DMS53 treated with DMSO at 0.1 percent for 48 hours (cell line): ENCODE results near the gene HSPG2.

Experiments
- DNase-seq: peaks from one replicate; lab custom pipeline; 2025; ENCODE audit not compliant: unreplicated experiment; lab: John Stamatoyannopoulos, UW

HSPG2 gene

DNA sequence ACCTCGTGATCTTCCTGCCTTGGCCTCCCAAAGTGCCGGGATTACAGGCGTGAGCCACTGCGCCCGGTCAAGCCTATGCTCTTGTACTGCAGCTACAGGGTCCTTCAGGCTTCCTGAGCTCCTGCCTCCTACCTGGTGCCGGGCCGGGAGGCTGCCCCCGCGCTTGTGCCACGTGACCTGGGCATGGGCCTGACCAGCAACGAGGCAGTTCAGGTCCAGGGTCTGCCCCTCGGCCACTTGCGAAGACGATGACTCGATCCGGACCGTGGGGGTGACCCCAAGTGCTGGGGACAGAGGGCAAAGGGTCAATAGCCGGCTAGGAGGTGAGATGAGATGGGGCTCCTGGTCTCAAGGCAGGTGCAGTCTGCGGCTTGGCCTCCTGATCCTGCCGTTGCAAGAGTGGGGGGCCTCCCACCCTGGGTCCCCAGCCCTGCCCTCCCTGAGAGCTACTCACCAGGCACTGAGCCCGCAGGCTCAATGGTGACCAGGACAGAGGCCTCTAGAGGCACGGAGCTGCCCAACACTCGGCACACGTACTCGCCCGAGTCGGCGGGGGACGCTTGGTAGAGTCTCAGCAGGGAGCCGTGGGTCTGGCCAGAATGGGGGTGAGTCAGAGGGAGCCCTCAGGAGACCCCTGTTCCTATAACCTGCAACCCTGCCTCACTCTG is 87.1 kb downstream of the HSPG2 start:
- DNase-seq, result no peak

DNA sequence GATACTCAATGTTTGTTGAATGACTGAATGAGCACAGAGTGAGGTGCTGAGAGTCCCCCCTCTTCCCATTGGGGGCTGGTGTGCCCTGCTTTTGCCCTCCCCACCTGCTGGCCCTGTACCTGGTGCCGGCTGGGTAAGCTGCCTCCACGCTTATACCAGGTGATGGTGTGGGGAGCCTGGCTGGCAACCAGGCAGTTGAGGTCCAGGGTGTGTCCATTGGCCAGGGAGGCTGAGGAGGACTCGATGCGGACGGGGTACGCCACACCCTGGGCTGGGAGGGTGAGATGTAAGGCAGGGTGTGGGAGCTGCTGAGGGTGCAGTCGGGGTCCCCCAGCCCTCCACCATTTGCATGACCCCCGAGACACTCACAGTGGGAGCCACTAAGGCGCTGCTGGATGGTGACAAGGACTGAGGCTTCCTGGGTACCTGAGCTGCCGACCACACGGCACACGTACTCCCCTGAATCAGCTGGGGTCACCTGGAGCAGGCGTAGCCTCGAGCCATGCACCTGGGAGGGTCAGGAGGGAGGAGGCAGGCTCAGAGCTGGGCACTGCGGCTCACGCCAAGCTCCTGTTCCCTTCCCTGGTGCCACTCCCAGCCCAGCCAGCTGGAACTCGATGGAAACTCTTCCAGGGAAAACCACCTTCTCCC is 88.5 kb downstream of the HSPG2 start:
- no peak for DNase-seq

DNA sequence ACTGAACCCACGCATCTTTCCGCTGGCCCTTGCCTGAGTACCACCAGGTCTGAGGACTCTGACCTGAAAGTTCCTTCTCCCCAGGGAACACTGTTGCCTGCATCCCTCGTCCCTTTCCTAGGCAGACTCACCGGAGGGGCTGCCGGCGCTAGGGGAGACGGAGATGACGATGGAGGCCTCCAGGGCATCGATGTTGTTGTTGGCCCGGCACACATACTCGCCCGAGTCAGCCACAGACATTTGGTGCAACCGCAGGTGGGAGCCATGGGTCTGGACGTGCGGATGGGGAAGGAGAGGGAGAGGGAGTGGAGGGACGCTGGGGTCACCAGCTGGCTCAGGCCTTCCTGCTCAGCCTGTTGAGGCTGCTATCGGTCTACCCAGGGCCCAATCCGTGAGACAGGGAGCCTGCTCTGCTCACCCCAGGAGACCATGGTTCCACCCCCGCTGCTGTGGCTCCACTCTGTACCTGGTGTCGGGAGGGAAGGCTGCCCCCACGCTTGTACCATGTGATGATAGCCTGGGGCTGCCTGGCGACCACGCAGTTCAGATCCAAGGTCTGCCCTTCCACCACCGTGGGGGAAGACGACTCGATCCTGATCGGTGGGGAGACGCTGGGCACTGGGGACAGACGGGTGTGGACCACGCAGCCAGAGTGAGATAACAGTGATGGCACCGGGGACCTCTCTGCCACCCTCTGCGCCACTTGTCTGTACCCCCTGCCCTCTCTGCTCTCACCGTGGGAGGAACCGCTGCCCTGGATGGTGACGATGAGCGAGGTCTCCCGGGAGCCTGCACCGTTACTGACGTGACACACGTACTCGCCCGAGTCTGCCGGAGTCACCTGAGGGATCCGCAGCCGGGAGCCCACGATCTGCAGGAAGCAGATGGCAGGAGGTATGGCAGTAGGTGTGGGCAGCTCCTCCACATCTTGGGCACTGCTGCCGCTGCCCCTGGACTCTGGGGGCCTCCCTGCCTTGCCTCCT is 89.6 kb downstream of the HSPG2 start:
- DNase-seq, result no peak

DNA sequence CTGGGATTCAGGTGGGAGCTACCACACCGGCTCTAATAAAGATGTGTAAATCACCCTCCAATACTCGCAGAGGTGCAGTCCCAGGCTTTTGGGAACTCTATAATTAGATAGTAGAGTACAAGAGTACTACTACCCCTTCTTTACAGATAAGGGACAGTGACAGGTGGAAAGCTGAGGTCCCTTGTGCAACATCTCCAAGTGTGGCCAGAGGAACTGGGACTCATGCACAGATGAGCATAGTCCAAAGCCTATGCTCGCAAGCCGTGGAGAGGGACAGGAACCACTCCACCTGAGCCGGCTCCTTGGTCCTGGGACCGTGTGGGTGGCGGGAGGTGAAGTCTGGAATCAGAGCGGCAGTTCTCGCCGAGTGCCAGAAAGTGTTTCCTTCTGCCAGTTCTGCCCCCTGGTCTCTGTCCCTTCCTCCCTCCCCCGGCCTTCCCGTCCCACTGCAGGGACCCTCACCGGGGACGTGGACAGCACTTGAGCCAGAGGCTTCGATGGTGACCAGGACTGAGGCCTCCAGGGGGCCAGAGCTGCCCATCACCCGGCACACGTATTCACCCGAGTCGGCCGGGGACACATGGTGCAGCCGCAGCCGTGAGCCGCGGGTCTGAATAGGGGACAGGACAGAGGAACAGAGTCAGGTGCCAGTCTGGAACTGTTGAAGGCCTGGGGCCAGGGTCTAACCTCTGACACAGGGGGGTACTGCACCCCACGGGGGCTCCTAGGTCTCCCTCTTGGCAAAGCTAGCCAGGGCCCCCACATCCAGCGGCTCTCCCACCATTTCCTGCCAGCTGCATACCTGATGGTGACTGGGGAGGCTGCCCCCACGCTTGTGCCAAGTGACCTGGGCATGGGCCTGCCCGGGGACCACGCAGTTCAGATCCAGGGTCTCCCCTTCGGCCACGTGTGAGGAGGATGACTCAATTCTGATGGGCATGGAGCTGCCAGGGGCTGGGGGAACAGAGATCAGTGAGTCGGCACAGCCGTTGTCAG is 91.2 kb downstream of the HSPG2 start:
- DNase-seq, result no peak

DNA sequence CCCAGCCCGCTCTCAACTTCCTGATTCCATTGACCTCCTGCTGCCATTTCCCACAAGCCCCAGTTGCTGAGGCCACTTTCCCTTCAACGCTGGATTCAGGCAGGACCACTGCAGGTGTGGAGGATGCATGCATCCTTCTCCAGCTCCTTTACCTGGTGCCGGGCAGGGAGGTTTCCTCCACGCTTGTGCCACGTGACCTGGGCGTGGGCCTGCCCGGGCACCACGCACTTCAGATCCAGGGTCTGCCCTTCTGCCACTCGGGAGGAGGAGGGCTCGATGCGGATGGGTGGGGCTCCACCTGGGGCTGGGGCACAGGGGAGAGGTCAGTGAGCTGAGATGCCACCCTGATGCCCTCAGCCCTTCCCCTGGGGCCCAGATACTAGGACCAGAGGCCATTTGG is 93.1 kb downstream of the HSPG2 start:
- no peak for DNase-seq

DNA sequence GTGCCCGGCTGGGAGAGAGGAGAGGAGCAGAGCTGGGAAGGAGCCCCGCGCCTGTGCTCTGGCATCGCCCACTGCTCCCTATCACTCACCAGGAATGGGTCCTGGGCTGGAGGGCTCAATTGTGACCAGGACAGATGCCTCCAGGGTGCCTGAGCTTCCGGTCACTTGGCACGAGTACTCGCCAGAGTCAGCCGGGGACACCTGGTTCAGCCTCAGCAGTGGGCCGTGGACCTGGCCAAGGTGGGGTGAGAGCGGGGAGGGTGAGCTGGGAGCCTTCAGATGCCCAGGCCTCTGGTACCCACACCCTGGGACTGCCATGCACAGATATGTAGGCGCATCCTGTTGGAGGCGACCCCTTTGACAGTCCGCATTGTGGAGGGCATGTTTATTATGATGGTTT is 93.9 kb downstream of the HSPG2 start:
- no peak for DNase-seq

DNA sequence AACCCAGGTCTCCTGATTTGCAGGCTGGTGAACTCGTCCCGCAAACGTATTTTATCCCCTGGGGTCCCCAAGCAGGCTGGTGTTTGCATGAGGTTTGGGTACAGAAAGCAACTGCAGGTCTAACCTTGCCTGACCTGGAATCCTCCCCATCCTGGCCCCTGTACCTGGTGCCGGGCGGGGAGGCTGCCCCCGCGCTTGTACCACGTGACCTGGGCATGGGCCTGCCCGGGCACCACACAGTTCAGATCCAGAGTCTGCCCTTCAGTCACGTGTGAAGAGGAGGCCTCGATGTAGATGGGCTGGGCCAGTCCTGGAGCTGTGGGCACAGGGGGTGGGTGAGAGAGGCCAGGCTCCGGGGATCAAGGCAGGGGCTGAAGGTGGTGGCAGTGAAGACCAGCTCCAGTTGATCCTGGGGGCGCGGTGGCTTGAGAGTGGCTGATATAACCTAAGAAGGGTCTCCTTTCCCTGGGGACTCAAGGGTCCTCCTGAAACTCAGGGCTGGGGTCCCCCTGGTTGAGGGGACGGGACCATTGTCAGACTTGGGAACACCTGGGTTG is 94.4 kb downstream of the HSPG2 start:
- no peak for DNase-seq

DNA sequence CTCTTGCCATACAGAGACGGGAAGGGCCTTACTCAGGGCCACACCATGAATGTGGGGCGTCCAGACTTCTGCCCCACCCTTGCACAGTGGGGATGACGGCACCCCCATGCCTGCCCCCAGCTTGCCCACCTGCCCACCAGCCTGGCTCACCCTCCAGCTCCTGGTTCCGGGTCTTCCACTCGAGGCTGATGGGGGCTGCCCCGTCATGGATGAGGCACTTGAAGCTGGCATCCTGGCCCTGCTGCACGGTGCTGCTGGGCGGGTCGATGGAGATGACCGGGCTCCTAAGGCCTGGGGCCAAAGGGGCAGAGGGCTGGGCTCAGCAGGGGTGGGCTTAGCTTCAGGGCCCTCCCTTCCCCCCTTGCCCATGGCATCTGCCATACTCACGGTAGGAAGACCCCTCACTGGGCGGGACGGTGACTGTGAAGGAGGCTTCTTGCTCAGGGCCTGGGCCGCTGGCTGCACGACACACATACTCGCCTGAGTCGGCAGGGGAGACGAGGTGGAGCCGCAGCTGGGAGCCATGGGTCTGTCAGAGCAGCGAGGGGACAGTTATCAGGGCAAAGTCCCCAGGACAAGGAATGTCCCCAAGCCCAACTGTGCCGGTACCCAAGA is 95.2 kb downstream of the HSPG2 start:
- no peak for DNase-seq

DNA sequence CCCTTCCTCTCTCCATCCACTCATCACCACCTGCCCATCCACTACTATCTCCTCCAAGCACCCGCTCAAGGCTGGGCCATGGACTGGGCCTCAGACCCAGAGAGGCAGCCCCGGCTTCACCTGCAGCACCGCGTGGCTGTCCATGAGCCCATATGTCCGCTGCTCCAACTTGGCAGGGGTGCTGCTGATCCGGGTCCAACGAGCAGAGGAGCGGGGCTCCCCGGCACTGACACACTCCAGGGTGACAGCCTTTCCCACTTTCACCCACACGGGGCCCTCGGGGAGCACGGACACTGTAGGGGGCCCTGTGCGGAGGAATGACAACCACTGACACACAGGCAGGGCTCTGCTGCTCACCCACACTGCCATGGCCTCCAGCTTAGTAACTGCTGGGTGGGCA is 96.1 kb downstream of the HSPG2 start:
- DNase-seq, result no peak

DNA sequence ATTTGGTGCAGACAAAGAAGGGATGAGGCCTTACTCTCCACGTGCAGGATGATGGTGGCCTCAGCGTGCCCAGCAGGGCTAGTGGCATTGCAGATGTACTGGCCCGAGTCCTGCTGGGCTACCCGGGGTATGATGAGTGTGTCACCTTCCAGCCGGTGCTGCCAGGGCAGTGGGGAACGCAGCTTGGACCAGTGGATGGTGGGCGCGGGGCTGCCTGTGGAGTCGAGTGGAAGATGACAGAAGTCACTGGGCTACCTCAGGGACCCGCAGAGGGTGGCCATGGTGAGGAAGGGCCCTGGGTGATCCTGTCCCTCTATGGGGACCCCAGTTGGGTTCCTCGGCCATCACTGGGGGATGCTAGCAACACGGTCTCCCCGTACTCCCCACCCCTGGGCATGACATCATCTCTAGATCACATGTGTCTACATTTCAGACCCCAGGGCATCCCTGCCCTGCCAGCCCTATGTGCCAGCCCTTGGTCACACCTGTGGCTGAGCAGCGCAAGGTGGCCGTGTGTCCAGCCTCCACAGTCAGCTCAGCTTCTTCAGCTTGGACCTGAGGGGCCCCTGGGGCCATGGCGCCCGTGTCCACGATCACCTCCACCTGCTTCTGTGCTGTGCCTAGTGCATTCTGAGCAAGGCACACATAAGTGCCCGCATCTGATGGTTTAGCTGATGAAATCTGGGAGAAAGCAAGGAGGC is 97.6 kb downstream of the HSPG2 start:
- no peak for DNase-seq

DNA sequence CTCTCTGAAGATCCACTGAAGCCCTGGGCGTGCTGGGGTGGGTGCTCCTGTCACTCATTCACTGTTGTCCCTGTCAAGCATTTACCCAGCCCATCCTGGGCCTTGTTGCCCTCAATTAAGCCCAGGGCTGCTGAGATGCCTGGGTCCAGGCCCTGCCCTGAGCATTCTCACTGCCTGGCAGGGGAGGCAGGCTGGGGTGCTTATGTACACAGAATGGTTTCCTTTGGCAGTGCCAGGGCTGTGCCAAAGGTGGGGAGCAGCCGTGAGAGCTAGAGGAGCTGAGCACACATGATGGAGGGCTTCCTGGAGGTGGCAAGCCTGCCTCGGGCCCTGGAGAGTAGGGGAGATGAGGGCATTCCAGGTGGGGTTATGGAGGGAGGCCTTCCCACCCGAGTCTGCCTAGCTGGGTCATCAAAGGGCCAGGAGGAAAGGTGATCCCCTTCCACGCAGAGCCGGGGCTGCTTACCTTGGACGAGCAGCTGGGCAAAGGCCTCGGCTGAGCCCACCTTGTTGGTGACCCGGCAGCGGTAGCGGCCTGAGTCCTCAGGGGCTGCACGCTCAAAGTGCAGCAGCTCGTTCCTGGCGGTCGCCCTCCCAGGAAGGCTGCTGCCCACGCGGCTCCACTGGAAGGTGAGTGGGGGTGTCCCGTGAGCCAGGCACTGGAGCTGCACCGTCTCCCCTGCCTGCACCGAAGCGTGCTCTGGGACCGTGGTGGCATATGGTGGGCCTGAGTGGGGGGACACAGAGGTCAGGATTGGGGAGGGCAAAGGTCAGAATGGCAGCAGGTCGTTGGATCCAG is 98.6 kb downstream of the HSPG2 start:
- DNase-seq, result no peak

DNA sequence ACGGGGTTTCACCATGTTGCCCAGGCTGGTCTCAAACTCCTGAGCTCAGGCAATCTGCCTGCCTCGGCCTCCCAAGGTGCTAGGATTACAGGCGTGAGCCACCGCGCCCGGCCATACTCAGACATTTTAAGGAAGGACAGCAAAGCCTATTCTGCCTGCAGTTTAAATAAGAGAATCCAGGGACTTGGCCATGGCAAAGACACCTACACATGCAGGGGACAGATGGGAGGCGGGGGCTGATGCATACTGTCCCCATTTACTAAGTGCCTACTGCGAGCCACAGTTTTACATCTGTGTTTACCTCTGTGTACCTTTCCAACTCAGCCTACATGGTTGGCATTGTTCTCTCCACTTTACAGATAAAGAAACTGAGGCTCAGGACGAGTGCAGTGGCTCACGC is 99.6 kb downstream of the HSPG2 start:
- no peak for DNase-seq

DNA sequence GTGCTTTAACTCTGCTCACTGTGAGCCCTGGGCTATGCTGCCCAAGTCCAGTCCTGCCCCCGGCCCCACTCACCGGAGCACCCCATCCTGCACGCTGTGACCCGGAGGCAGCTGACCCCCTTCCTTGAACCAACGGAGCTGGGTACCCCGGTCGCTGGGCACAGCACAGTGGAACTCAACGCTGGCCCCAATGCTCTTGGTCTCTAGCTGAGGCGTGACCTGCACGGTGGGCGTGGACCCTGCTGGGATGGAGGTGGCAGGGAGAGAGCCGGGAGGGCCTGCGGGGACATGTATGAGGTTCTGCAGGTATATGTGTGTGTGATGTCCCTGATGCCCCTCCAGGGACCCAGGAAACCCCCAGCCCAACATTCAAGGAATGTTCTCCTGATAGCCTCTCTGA is 100.4 kb downstream of the HSPG2 start:
- DNase-seq, result no peak

DNA sequence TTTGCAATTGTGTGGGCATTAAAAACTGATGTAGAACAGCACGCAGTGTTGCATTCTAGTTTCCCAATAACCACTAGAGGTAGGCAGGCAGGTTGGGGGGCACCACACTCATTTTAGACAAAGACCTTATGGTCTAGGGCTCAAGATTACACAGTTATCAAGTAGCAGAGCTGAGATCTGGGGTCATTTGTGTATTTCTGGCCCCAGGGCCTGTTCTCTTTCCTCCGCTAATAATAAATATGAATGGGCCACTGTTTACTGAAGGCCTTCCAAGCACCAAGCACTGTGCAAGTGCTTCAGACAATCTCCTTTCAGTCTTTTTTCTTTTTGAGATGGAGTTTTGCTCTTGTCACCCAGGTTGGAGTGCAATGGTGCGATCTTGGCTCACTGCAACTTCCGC is 101.1 kb downstream of the HSPG2 start:
- DNase-seq, result no peak

DNA sequence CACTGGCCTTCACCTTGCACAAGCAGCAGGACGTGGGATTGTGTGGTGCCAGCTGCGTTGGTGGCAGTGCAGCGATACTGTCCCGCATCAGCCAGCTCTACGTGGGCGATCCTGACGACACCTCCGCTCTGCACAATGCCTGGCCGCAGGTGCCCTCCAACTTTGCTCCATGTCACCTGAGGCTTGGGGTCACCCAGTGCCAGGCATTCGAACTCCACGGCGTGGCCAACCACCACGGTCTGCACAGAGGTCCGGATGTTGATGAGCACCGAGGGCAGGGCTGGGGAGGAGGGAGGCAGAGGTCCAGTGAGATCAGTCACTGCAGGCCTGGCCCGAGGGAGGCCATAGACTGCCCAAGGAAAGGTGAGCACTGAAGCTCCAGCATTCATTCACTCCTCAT is 102.4 kb downstream of the HSPG2 start:
- DNase-seq, result no peak

DNA sequence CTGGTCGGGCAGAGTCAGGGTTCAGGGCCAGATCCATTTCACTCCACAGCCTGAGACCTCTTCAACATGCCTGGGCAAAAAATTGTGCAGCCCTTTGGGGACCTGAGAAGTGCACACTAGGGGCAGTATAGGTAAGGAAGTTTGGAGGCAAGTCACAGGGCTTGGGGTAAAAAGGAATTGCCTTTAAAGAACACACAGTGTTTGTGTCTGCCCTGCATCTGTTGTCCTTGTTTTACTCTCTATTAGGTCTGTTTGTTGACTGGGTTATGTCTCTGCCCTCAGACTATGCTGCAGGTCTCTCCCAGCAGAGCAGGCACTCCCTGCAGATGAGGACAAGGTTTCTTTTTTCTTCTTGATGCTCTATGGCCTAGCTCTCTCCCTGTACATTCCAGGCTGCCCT is 103.0 kb downstream of the HSPG2 start:
- no peak for DNase-seq

DNA sequence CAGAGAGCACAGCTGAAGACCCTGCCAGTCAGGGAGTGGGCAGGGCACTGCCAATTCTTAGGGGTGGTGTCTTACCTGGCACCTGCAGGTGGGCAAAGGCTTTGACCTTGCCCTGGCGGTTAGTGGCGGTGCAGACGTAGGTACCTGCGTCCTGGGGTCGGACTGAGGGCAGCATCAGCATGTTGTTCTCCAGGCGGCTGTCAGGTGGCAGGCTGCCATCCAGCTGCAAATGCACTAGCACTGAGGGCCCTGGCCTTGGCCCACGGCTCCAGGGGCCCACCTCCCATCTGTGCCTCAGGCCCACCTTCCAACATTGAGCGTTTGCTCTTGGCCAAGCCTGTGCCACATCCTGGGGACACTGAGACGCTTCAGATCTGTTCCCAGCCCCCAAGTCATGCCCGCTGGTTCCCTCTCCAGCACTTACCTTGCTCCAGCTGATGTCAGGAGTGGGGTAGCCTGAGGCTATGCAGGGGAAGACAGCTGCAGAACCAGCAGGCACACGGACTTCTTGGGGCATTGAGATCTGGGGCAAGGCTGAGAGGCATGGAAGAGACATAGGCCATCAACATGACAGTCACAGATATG is 103.6 kb downstream of the HSPG2 start:
- DNase-seq, result no peak

DNA sequence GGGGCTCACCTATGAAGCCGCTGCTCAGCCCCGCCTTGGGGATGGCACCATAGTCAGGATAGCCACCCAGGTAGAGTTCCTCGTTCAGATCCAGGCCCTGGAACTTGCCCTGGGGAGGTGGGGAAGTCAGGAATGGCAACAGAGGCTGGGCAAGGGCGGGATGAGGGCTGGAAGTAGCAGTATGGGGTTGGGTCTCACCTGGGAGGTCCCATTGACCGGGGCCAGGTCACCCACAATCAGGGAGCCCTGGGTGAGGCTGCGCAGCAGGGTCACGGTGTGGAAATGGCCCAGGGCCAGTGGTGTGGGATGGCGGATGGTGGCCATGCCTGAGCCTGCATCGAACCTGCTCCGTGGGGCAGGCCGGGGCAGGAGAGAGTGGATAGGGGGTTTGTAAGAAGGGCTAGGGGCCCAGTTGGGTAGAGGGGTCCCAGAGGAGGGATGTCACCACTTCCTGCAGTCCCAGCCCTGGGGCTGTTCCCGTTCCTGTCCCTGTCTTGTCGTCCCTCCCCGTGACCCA is 105.6 kb downstream of the HSPG2 start:
- no peak for DNase-seq
